Measurements from ENCODE around the gene OR2T12. TPM values are rescaled to one million over a fixed set of nuclear protein-coding genes. Genes with fewer than 3 reads are reported as not detected.
"Not testable (repeated sequence)": the region's sequence is repeated elsewhere in the genome, so short reads cannot be mapped to it uniquely, and the experiment has no call there.

Gene OR2T12
- total and polyA plus RNA-seq, 9 donors: not detected

GRCh38 chr1:248316796-248317195 is 13.6 kb upstream of the OR2T12 start:
- H3K4me3 ChIP-seq: no peak overlapping the region
- H3K9me3 ChIP-seq: no peaks in the 10 kb centered on the region
- TF ChIP-seq CTCF (IDR thresholded peaks at IDR 0.05) (no peak), EP300 (IDR thresholded peaks at IDR 0.05) (no peak), POLR2A (IDR thresholded peaks at IDR 0.05) (no peak)
- no peaks in the 10 kb centered on the region for H3K4me1 ChIP-seq (ENCODE audit: insufficient read depth)
- WGBS, 3 donors: 81 to 87% (median 82%) methylated on average over 11 of the region's 11 CpGs
- H3K27me3 ChIP-seq: no peaks in the 10 kb centered on the region
- DNase-seq: no peak
- H3K36me3 ChIP-seq: no peaks in the 10 kb centered on the region
- intact Hi-C loops (cut with DNase I): no loop called here
- no peak overlapping the region for H3K27ac ChIP-seq

GRCh38 chr1:248306740-248307139 is 3.5 kb upstream of the OR2T12 start:
- H3K4me1 ChIP-seq (ENCODE audit: insufficient read depth); intact Hi-C loops (cut with DNase I); H3K27ac ChIP-seq; H3K27me3 ChIP-seq; DNase-seq; H3K36me3 ChIP-seq; H3K4me3 ChIP-seq; H3K9me3 ChIP-seq: not testable (repeated sequence)
- WGBS, 3 donors: 75 to 85% (median 76%) methylated on average over 13 to 15 of the region's 15 CpGs

GRCh38 chr1:248306103-248306502 is 2.9 kb upstream of the OR2T12 start:
- Histone ChIP-seq H3K4me1 (ENCODE audit: insufficient read depth) (no peaks in the 10 kb centered on the region), H3K27me3 (no peaks in the 10 kb centered on the region), H3K27ac (no peak overlapping the region), H3K36me3 (no peaks in the 10 kb centered on the region), H3K9me3 (no peaks in the 10 kb centered on the region), H3K4me3 (no peak overlapping the region)
- WGBS, 3 donors: 85 to 89% (median 86%) methylated on average over 18 to 19 of the region's 19 CpGs
- intact Hi-C loops (cut with DNase I): no loop called here
- DNase-seq: no peak
- TF ChIP-seq EP300 (IDR thresholded peaks at IDR 0.05): no peak
- TF ChIP-seq CTCF (IDR thresholded peaks at IDR 0.05): no peak
- TF ChIP-seq POLR2A (IDR thresholded peaks at IDR 0.05): no peak

- 69 to 77% (median 76%) methylated on average over 9 of the region's 9 CpGs for WGBS, 3 donors
- H3K4me1 ChIP-seq (ENCODE audit: insufficient read depth); H3K9me3 ChIP-seq; H3K27me3 ChIP-seq; DNase-seq; H3K36me3 ChIP-seq; H3K27ac ChIP-seq; intact Hi-C loops (cut with DNase I); H3K4me3 ChIP-seq: not testable (repeated sequence)
Measured at GRCh38 chr1:248305672-248306071, 2.4 kb upstream of the OR2T12 start.

DNA sequence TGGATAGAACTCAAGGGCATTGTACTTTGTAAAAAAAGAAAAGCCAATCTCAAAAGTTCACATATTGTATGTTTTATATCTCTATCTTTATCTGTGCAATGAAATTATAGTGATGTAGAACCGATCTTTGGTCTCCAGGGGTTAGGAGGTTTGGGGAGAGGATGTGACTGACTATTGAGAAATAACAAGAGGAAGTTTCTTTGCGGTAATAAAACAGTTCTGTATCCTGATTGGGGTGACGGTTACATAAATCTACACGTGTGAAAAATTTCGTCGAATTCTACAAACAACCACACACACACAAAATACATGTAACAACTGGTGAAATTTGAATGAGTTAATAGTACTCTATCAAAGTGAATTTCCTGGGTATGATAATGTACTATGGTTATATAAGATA is 14.8 kb downstream of the OR2T12 start:
- Histone ChIP-seq H3K4me3 (no peak overlapping the region), H3K9me3 (no peaks in the 10 kb centered on the region), H3K4me1 (ENCODE audit: insufficient read depth) (no peaks in the 10 kb centered on the region), H3K36me3 (no peaks in the 10 kb centered on the region), H3K27ac (no peak overlapping the region), H3K27me3 (no peaks in the 10 kb centered on the region)
- intact Hi-C loops (cut with DNase I): no loop called here
- no peak for DNase-seq
- no peak for TF ChIP-seq POLR2A (IDR thresholded peaks at IDR 0.05)
- no peak for TF ChIP-seq CTCF (IDR thresholded peaks at IDR 0.05)
- TF ChIP-seq EP300 (IDR thresholded peaks at IDR 0.05): no peak
- WGBS, 3 donors: 49 to 59% (median 55%) methylated on average over 6 of the region's 6 CpGs

- no peak for DNase-seq
- H3K4me1 ChIP-seq (ENCODE audit: insufficient read depth): no peaks in the 10 kb centered on the region
- no peaks in the 10 kb centered on the region for H3K36me3 ChIP-seq
- H3K27ac ChIP-seq: no peak within 1 kb of the TSS
- no peaks in the 10 kb centered on the region for H3K27me3 ChIP-seq
- no peak for TF ChIP-seq POLR2A (IDR thresholded peaks at IDR 0.05)
- no peak for TF ChIP-seq EP300 (IDR thresholded peaks at IDR 0.05)
- no peak for TF ChIP-seq CTCF (IDR thresholded peaks at IDR 0.05)
- intact Hi-C loops (cut with DNase I): no loop called here
- H3K4me3 ChIP-seq: no peak within 1 kb of the TSS
- WGBS, 3 donors: 24 to 35% (median 31%) methylated on average over 1 of the region's 1 CpG
- no peaks in the 10 kb centered on the region for H3K9me3 ChIP-seq
Measured at GRCh38 chr1:248277876-248278275, 25.3 kb downstream of the OR2T12 start, which contains the start of gene OR2T33. OR2T33 (minus strand) TSS chr1:248277976; CDS start chr1:248273814, 4,162 bp downstream.

DNA sequence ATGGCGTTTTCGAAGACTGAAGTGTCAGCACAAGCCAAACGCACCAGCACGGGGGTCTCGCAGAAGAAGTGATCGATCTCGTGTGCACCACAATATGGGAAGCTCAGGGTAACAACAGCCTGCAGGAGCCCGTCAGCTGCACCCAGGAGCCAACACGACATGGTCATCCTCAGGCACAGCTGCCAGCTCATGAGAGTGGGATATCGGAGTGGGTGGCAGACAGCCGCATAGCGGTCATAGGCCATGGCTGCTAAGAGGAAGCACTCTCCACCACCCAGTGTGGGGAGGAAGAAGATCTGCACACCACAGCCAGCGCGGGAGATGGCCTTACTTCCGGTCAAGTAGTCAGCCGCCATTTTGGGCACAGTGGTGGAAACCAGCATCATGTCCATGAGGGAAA is 30.0 kb downstream of the OR2T12 start:
- H3K4me1 ChIP-seq (ENCODE audit: insufficient read depth); H3K27me3 ChIP-seq; H3K36me3 ChIP-seq; H3K27ac ChIP-seq; H3K9me3 ChIP-seq; DNase-seq; intact Hi-C loops (cut with DNase I); H3K4me3 ChIP-seq: not testable (repeated sequence)
- WGBS, 3 donors: 81 to 86% methylated on average over 5 to 11 of the region's 16 CpGs; no CpG with 5 or more reads in 1 of the 3 donors
